ENCODE measurements around the gene EHMT1.

DNA sequence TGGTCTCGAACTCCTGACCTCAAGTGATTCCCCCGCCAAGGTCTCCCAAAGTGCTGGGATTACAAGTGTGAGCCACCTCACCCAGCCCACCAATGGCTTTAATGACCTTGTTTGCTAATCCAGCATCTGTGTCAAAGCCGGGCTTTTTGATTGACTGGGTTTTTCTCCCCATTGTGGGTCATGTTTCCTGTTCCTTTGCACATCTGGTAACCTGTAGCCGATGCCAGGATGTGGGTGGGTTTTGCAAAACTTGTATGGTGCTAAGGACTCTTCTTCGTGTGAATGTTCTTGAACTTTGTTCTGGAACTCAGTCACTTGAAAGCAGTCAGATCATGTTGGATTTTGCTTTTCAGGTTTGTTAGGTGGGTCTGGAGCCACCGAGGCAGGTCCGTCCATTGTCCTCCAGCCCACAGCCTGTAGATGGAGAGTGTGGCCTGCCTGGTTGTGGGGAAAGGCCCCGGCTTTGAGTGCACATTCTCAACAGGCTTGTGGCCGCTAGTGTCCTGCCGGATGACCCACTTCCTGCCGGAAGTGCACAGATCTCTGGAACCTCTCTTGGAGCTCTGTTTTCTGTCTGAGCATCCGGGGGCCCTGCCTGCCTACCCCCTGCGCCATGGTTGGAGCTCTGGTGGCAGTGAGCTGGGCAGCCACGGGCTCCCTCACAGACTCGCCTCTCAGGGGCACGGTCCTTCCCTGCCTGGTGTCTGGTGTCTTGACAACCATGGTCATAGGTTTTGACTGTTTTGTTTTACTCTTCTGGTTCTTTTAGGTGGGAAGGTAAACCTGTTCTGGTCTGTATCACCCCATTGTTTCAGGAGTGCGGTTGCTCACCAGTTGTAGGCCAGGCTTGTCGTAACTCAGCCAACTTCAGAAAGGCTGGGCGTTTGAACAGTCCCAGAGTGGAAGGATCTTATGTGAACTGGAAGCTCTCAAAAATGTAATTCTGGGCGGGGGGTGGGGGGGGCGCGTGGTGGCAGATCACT is 189.2 kb downstream of the EHMT1 start:
- TF ChIP-seq, protein P1, sequence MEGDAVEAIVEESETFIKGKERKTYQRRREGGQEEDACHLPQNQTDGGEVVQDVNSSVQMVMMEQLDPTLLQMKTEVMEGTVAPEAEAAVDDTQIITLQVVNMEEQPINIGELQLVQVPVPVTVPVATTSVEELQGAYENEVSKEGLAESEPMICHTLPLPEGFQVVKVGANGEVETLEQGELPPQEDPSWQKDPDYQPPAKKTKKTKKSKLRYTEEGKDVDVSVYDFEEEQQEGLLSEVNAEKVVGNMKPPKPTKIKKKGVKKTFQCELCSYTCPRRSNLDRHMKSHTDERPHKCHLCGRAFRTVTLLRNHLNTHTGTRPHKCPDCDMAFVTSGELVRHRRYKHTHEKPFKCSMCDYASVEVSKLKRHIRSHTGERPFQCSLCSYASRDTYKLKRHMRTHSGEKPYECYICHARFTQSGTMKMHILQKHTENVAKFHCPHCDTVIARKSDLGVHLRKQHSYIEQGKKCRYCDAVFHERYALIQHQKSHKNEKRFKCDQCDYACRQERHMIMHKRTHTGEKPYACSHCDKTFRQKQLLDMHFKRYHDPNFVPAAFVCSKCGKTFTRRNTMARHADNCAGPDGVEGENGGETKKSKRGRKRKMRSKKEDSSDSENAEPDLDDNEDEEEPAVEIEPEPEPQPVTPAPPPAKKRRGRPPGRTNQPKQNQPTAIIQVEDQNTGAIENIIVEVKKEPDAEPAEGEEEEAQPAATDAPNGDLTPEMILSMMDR (IDR thresholded peaks at IDR 0.05; ENCODE audit: insufficient read depth, low read depth, low read length): no peak
- TF ChIP-seq EZH2 (IDR thresholded peaks at IDR 0.05; ENCODE audit: insufficient read depth, low read length): no peak

All from astrocyte (in vitro differentiated cells and primary cell).